Gastroesophageal sphincter (tissue), 3 donors: ENCODE data around the gene WSCD2.

ENCODE experiments used
- CTCF ChIP-seq, 4 experiments: fragments of 200-600 bp in 2 of 4; fragments of 450-650 bp in 2 of 4; sonication (generic) in 1 of 4; IDR thresholded peaks; one replicate each; pipeline ENCODE4 v1.5.1; 2017 to 2019; ENCODE audit warnings: antibody characterized with exemption in 4 of 4, mild to moderate bottlenecking in 2 of 4, moderate library complexity in 2 of 4
- EP300 ChIP-seq: sonication (generic); formaldehyde crosslinking; IDR thresholded peaks from one replicate; pipeline ENCODE4 v1.6.1; 2017; ENCODE audit warnings: antibody characterized with exemption, mild to moderate bottlenecking
- POLR2A ChIP-seq, 2 donors: fragments of 450-650 bp; IDR thresholded peaks; one replicate each; pipeline ENCODE4 v1.6.1; 2017; ENCODE audit warnings: antibody characterized with exemption in 2 of 2, mild to moderate bottlenecking in 2 of 2, moderate library complexity in 1 of 2
- POLR2AphosphoS5 ChIP-seq: sonication (generic); formaldehyde crosslinking; IDR thresholded peaks from one replicate; pipeline ENCODE4 v1.6.1; 2017; ENCODE audit warnings: antibody characterized with exemption

GRCh38 chr12:108248011-108248410, 118.9 kb downstream of the WSCD2 start:
- TF ChIP-seq POLR2AphosphoS5 (no peak), CTCF (IDR thresholded peaks at IDR 0.05) (no peak), EP300 (no peak), POLR2A (IDR thresholded peaks at IDR 0.05) (no peak)
